ENCODE results near the gene PVALB.

The PVALB gene, protein sequence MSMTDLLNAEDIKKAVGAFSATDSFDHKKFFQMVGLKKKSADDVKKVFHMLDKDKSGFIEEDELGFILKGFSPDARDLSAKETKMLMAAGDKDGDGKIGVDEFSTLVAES

DNA sequence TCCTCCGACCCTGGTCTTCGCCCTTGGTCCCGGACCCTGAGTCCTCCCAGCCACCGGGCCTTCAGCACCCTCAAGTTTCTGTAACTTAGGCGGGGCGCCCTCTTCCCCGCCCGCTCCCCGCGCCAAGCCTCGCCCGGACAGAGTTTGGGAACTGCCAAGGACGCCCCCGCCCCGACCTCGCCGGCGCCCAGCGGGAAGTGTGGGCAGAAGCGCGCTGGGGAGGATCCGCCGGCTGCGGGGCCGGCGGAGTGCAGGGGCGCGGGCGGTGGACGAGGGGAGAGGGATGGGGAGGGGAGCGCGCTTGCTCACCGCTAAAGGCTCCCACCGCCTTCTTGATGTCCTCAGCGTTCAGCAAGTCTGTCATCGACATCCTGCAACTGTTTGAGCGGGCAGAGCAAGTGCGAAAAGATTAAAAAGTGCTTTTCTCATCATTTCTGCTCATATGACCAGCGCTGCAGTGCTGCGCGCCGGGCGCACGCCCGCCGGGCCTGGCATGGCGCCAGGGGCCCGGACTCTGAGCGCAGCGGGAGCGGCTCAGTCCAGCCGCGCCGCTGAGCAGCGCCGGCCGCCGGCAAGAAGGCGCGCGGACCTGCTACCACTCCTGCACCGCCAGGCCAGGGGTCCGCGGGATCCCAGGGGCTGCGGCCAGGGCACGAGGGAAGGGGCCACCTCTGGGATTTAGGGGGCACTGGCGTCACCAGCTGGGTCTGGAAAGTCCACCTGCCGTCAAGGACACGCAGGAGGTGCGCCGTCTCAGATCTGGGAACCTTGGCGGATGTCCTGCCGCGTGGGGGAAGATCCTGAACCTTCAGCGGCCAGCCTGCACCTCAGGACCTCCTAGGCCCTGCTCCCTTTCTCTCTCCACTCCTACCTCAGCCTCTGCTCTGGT is at the start of gene PVALB:
Gene PVALB (minus strand): TSS at position 400 of the 889 bp plus-strand sequence. CDS start 30 bp downstream, at position 370.
- no peak for DNase-seq (ENCODE audit: low read depth)
- no peak within 1 kb of the TSS for H3K4me3 ChIP-seq (ENCODE audit: low read length)

DNA sequence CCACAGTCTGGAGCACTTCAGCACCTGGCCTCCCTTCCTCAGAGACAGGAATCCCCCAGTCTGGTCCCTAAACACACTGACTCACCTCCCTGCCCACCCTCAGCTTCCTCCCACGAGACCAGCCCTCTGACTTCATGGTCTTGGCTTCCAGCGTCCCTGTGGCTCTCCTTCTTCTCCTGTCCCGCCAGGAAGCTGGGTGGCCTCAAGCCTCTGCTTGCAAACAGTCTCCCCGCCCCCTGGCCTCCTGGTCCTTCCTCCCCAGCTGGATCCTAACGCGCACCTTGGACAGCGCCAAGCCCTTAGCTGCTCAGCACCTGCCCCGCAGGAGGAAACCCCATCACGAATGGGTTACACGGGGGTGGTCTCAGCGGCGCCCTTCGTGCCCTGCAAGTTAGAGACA is 48.5 kb upstream of the PVALB start:
- DNase-seq (ENCODE audit: low read depth) = no peak
- TF ChIP-seq, protein P1, sequence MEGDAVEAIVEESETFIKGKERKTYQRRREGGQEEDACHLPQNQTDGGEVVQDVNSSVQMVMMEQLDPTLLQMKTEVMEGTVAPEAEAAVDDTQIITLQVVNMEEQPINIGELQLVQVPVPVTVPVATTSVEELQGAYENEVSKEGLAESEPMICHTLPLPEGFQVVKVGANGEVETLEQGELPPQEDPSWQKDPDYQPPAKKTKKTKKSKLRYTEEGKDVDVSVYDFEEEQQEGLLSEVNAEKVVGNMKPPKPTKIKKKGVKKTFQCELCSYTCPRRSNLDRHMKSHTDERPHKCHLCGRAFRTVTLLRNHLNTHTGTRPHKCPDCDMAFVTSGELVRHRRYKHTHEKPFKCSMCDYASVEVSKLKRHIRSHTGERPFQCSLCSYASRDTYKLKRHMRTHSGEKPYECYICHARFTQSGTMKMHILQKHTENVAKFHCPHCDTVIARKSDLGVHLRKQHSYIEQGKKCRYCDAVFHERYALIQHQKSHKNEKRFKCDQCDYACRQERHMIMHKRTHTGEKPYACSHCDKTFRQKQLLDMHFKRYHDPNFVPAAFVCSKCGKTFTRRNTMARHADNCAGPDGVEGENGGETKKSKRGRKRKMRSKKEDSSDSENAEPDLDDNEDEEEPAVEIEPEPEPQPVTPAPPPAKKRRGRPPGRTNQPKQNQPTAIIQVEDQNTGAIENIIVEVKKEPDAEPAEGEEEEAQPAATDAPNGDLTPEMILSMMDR (conservative IDR thresholded peaks at IDR 0.05; ENCODE audit: low read depth, low read length) = no peak
- H3K4me3 ChIP-seq (ENCODE audit: low read length) = no peak overlapping the region

More for the DNA sequence above, at the start of gene PVALB:
- TF ChIP-seq, protein P1 (conservative IDR thresholded peaks at IDR 0.05; ENCODE audit: low read depth, low read length) = no peak

DNA sequence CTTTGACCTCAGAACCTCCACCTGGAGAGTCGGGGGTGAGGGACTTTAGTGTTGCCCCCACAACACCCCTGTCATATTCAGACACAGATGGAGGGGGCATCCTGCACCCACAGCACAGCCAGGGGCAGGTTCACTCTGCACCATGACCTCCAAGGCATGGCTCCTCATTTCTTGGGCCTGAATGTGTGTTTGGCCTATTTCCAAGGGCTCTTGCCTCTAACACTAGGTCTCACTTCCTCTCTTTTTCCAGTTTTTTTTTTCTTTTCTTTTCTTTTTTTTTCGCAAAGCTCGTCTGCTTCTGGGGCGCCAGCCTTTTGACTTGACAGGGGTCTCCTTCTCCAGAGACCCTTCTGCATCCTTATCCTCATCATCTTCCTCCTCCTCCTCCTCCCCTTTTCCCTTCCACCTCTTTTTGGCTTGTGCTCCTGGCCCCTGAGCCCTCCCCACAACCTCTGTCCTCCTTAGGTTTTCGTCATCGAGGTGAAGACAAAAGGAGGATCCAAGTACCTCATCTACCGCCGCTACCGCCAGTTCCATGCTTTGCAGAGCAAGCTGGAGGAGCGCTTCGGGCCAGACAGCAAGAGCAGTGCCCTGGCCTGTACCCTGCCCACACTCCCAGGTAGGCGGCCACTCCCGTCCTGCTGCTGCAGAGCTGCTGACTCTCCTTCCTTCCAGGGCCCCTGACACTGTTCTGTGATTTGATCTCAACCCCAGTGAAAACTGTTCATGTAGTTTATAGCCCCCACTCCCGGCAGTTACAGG is 47.8 kb upstream of the PVALB start:
- H3K4me3 ChIP-seq (ENCODE audit: low read length) = no peak overlapping the region
- TF ChIP-seq, protein P1 (conservative IDR thresholded peaks at IDR 0.05; ENCODE audit: low read depth, low read length) = no peak
- DNase-seq (ENCODE audit: low read depth) = no peak

DNA sequence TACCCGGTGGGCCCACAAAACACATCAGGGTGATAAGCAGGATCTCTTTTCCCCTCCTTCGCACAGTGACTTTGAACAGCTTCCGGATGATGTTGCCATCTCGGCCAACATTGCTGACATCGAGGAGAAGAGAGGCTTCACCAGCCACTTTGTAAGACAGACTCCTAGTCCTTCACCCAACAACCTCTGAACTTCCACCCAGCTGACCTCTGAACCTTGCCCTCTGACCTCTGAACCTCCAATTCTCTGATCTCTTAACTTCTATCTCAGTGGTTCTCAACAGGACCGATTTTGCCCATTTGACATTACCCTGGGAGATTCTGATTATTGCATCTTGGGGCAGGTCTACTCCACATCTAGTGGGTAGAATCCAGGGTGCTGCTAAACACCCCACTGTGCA is 47.1 kb upstream of the PVALB start:
- no peak for DNase-seq (ENCODE audit: low read depth)
- TF ChIP-seq, protein P1 (conservative IDR thresholded peaks at IDR 0.05; ENCODE audit: low read depth, low read length) = no peak
- H3K4me3 ChIP-seq (ENCODE audit: low read length) = no peak overlapping the region

DNA sequence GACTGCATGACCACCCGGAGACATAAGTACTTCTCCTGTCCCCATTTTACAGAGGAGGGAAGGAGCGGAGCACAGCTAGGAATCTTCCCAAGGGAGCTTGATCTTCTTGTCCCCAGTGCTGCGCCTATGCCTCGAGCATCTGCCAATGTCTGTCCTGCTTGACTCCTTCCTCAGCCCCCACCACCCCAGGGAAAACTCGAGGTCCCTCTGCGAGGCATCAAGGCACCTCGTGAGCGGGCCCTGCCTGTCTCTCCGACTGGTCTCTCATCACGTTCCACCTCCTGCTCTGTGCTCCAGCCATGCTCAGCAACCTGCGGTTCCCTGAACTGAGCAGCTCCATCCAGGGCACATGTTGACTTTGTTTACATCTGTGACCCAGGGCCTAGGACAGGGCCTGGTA is 46.4 kb upstream of the PVALB start:
- TF ChIP-seq, protein P1 (conservative IDR thresholded peaks at IDR 0.05; ENCODE audit: low read depth, low read length) = no peak

DNA sequence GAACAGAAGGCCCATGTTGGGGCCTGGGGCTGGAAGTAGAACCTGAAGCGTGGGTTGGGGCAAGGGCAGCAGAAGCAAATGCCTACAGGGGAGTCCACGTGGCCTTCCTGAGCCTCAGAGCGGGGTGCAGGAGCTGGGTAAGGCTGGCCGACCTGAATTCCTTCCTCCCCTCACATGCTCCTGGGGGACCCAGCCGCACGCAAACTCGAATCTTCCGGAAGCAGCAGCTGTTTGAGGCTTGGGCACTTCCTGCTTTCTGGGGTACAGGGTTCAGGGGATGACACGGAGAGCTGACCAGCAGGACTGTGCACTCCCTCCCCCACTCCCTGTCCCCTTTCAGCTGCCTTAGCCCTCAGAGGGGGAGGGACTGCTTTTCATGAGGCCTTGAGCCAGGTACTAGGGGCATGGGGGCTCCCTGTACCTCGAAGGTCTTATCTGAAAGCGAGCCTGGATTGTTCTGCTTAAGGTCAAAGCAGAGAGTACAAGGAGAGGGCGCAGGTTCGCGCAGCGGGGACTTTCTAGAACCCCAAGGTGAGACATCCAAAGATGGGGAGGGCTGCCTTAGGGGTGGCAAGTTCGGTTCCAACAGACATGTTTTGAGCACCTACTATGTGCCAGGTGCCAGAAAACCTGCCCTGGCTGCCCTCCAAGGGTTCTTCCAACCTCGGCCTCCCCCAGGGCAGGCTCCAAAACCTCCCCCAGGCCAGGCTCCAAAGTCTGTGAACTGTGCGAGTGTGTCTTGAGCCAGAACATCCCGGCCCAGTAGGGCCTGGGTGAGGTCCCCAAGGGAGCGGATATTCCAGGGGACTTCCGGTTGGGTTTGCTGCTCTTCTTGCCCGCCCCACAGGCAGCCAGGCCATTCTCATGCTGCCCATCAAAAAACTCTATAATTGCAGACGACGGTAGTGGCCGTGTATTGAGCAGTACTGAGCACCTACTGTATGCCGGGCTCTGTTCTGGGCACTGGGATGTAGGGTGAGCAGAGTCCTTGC is 45.7 kb upstream of the PVALB start:
- DNase-seq (ENCODE audit: low read depth) = no peak
- TF ChIP-seq, protein P1 (conservative IDR thresholded peaks at IDR 0.05; ENCODE audit: low read depth, low read length) = no peak
- H3K4me3 ChIP-seq (ENCODE audit: low read length) = no peak overlapping the region

More for the DNA sequence above, 46.4 kb upstream of the PVALB start:
- DNase-seq (ENCODE audit: low read depth) = no peak
- no peak overlapping the region for H3K4me3 ChIP-seq (ENCODE audit: low read length)

All from retinal pigment epithelial cell (primary cell).